Pons (tissue), 1 donor: ENCODE data around the gene ONECUT3.

Source experiments
- DNase-seq: peaks from one replicate; pipeline ENCODE4 v3.0.0-alpha.2; 2016; ENCODE audit warnings: low spot score

ONECUT3 gene

DNA sequence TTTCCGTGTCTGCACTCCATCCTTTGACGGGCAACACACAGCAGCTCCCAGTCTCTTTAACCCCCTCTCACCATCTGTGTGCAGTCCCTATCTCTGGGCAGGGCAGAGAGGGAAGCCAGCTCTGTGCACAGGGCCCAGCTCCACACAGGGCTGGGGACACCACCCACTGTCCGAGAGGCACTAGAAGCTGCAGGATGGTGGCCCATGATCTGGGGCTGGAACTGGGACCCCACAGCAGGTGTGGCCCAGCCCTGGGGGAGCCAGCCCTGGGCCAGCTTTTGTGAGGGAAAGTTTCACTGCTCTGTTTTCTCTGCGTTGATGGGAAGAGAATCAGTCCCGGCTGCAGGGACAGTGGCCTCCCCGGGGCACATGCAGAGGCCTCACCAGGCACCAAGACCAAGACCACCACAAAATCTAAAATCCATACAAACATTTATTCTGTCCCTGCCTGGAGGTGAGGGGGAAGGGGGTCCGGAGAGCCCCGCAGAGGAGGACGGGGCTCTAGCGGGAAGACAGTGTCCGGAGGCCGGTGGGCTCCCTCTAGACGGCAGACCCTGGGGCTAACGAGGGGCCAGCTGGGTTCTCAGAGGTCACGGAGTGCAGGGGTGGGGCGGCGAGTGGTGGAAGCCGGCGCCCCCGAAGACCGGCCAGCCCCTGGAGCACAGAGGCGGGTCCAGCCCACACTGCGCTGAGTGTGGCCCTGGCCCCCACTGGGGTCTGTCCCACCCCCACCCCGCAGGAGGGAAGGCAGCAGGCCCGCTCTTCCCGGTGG, 61.7 kb downstream of the ONECUT3 start:
- DNase-seq, result no peak

DNA sequence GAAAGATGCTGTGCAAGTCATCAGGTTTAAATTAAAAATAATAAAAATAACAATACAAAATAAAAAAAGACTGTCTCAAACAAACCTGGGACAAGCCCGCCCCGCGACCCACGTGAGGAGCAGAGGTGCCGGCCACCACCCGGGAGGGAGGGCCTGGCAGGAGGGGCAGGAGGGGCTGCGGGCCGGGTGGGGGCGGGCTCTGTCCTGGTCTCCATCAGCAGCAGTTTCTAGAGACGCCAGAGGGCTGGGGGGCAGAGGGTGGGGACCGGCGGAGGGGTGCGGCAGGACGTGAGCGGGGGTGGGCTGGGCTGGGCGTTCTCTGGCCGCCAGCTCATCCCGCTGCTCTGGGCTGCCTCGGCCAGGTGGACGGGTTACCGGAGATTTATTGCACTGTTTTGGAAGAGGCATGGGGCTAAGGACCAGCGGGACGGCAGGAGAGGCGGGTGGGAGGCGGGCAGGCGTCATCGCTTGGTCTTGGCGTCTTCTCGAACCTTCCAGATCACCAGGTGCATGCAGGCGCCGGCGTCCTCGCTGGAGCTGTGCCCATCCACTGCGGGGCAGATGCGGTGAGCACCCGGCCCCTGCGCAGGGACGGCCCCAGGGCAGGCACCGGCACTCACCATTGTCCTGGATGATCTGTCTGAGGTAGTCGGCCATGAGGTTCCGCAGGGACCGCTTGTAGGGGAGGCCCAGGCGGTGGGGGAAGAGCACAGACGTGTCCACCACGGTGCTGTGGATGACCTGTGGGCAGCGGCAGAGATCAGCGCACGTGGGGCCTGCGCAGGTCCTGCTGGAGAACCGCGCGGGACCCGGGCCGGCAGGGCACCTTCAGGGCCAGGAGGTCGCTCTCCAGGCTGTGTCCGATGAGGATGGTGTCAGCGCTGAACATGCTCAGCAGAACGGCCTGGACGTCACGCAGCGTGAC, 62.6 kb downstream of the ONECUT3 start:
- DNase-seq, result no peak

DNA sequence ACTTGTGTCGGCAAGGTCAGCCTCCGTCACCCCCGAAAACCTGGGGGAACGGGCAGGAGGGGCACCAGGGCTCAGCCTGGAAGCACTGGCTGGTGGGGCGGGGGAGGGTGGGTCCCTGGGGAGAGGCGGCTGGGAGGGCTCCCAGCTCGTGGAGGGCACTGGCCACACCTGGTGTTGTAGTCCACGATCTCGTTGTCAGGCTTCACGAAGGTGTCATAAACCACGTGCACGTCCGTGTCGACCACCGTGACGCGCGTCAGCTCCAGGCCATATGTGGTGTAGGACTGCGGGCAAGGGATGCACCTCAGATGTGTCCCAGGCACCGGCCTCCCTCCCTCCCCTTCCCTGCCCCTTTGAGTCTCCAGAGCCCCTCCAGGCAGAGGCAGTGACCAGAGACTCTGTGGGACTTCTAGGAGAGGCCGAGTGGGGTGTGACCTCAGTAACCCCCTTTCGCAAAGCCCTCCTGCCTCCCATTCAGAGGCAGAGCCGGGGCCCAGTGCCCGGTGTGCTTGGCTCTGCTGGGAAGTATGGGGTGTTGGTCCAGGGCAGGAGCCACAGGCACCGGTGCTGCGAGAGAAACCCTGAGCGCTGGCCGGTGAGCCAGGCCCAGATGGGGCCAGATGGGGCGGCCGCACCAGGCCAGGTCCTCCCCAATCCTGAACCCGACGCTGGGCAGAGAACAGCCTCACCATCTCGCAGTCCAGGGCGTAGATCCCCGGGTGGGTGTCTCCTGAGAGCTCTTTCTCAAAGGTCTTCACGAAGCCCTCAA, 63.4 kb downstream of the ONECUT3 start:
- no peak for DNase-seq

DNA sequence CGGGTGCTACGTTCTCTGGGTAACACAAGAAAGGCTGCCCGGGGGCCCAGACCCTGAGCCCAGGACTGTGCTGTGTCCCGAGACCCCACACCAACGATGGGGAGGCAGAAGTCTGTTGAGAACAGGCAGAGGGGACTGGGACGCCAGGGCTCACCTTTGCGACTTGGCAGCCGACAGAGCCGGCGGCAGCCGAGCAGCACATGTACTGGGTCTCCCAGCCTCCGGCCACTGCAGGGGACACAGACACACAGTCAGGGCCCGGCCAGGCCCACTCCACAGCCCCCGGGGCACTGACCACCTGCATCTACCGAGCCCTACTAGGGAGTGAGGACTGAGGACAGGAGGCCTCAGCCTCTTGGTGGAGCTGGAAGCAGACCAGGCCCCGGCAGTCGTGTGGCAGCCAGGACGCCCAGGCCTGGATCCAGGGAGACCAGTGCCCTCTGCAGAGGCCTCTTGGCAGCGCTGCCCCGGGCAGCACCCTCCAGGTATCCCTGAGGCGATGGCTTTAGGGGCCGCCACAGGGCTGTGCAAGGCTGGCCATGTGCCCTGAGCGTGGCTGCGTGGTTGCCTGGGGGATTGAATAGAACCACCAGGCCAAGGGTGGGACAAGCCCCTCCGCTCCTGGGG, 64.4 kb downstream of the ONECUT3 start:
- no peak for DNase-seq

DNA sequence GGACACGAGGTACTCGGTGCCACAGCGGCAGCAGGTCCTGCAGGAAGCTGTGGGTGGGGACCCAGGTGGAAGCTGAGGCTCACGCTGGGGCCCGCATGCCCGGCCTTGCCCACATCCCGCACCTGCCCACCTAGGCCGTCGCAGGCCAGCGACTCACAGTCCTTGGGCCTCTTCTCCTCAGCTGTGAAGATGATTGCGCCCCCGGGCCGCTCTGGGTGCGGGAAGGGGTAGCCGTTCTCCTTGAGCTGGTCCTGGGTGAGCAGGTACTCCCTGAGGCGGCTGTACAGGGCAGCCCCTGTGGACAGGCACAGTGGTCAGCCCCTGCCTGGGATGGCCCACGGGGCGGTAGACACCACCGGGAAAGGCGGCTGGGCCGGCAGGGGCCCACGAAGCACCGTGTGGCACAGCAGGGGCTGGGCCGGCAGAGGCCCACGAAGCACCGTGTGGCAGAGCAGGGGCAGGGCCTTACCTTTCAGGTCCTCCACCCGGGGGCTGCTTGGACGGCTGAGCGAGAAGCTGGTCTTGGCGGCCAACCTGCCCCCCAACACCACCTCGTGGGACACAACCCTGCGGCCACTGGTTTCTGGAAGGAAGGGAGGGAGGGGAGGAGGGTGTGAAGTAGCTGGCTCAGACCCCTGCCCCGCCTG, 65.4 kb downstream of the ONECUT3 start:
- no peak for DNase-seq

DNA sequence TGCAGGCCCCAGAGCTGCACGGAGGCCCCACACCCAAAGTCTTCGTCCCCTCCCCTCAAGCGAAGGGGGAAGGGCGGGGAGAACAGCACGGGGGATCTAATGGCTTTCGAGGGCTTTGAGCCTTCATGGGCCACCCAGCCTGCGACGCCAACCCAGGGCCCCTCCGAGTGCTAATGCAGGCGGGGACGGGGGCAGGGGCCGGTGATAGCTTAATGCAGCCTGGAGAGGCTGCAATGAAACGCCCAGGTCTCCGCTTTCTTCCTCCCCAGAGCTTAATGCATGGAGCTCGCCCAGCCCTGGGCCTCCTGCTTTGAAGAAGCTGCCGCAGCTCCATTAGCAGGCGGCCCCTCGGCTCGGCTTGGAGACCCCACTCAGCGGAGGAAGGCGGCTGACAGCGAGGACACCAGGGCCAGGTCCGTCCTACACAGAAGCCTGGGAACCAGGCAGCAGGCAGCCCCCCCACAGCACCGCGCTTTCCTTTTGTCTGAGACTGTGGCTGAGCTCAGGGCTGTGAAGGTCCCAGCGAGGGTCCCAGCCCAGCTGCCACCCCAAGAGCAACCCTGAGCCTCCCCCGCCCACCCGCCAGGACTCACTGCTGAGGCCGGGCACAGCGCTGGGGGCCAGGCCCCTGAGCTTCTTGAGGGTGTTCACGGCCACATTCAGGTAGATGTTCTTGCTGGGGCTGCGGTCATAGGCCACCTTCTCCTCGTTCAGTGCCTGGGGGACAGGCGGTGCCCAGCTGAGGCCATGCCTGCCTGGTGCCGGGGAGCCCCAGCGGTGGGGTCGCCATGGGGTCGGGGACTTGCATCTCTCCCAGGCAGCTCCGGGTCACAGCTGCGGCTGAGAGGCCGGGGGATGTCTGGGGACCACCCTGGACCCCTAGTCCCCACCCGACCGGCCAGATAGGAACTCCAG, 66.3 kb downstream of the ONECUT3 start:
- no peak for DNase-seq

DNA sequence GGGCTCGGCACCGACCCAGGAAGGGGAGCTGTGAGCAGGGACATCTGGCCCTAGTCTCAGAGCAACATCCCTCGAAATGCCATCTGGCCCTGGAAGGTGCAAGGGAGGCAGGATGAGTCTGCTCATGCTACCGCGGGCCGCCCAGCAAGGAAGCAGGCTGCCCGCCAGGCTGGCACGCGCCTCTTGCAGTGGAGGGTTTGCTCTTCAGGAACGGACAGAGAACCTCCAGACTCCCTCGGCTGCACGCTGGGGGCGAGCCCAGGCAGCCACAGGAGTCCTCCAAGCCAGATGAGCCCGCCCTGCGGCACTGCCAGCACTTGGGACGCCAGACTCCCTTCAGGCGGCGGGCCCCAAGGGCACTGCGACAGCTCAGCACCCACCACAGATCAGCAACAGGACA, 68.9 kb downstream of the ONECUT3 start:
- no peak for DNase-seq

DNA sequence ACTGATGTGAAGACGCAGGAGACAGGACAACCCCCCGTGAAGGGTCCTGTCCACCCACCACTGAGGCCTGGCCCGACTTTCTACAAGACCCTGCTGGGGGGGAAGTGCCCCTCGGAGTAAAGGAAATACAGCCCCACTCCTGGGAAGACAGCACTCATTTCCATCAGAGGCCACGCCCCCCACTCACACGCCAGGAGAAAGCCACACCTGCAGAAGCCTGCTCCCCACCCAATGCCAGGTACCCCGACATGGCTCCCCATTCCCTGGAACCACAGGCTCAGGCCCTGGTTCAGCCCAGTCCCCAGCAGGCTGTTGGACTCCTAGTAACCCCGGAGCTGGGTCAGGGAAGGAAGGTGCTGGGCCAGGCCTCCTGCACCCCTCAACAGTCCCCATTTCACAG, 69.7 kb downstream of the ONECUT3 start:
- no peak for DNase-seq

DNA sequence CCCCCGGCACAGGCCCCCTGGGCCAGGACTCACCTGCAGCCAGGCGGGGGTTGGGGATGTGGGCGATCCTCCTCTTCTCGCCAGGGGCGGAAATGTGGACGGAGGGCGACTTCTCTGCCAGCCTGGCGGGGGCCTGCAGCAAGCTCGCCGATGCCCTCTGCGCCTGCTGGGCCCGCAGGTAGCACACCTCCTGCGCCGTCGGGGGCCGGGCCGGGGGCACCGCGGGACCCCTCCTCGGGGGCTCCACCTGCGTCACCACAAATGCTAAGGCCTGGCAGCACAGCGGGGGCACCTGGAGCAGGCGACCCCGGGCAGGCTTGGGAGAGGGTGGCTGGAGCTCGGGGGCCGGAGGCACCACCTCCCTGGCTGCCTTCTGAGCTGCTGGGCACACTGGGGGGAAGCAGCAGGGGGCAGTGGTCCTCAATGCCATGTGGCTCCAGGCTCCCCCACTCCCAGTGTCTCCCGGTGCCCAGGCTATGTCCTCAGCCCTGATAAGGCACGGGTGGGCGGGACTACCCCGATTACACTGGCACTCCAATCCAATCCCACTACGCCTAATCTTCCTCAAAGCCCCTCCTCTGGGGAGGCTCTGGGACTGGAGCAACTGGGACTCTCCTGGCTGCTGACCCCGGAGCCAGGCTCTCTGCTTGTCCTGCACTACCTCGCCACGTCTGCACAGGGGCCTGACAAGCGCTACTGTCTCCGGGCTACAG, 70.4 kb downstream of the ONECUT3 start:
- no peak for DNase-seq

DNA sequence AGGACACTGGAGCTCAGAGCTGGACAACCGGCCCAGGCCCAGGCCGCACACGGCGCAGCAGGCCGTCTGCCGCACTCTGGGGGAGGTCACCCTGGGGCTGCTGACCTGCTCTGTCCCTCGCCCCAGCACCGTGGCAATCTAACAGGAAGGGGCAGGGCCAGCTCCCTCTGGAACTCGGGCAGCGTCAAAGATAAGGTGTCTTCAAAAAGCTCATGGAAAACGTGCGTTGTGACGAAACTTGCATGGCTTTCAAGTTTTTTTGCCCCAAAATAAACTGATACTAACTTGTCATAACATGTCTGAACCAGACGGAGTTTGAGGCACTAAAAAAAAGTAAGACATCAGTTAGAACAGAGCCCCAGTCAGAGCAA, 70.9 kb downstream of the ONECUT3 start:
- no peak for DNase-seq

DNA sequence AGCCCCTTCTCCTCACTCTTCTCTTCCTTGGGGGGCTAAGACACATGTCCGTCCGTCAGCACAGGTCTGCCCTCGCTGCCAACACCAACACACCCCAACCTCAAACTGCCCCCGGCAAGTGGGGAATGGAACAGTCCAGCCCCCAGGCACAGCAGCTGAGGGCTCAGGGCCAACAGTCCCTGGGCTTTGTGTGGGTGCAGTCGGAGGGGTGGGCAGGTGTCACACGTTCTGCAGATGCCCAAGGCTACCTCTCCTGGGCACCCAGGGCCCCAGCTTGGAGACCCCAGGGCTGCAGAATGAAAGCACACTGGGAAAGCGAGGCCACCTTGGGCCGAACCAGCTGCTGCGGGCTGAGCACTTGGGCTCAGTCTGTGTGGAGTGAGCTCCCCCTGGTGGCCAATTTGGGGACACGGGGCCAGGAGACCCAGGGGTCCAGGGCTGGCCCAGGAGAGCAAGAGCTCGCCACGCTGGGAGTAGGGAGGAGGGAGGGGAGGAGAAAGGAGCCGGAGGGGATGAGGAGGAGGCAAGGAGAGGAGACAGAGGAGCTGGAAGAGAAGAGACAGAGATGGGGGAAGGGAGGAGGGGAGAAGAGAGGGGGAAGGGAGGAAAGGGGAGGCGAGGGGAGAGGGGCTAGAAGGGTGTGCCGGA, 72.7 kb downstream of the ONECUT3 start:
- peak; percentile 45 for DNase-seq

DNA sequence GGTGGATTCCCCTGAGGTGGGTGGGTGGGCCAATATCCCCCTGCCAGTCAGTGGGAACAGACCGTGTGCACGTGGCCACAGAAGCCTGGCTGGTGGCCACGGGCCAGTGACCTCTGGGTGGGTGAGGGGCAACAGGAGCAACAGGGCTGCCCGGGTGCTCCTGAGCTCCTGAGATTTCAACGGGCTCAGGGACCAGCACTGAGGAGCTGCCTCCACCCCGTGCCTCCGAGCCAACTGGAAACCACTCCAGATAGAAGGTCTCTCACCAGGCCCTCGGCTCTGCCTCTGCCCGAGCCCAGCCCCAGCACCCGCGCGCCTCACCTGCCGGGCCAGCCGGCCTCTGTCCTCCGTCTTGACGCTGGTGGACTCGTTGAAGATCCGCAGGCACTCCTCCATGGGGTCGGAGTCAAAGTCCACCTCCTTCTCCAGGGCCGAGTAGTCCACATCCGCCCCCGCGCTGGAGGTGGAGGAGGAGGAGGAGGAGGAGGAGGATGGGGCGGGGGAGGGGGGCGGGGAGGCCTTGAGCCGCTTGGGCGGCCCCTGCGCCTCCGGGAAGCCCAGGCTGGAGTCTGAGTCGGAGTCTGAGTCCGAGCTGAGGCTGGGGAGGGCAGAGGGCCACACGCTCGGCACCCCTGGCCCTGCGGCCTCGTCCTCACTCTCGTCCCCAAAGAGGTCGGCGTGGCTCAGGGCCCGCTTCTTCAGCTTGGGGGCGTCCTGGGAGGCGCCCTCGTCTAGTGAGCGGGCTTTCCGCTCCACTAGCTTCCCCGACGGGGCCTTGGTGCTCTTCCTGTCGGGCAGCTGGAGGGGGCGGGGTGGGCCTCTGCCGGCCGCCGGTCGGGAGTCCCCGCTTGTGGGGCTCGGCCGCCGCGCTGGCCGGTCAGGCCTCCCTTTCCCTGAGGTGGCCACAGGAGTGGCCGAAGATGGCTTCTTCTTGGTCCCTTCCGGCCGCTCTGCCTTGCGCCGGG, 73.5 kb downstream of the ONECUT3 start:
- no peak for DNase-seq

DNA sequence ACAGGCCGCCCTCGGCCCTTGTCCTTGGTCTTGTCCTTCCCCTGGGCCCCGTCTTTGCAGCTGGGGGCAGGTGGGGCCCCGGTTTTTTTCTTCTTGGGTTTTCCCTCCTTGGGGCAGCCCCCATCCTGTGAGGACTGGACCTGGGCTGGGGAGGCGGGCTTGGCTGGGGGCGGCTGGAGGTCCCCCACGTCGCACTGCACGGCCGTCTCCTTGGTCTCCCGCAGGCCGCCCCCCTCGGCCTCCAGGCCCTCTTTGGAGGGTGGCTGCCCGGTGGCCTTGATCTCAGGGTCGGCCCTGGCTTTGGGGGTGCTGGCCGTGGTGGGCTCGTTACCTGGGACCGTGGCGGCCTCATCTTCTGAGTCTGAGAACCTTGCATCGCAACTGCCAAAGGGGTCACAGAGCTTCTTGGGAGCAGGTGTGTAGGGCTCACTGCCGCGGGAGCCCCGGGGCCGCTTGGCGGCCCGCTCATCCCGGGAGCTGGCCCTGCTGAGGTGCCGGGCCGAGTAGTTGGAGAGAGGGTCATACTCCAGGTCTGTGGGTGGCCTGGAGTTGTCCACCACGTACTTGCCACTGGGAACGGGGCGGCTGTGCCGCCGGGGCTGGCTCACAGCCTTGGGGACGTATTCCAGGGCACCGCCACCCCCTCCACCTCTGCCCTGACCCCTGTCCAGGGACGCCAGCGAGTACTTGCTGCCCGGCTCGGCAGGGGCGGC, 74.4 kb downstream of the ONECUT3 start:
- DNase-seq, result no peak

DNA sequence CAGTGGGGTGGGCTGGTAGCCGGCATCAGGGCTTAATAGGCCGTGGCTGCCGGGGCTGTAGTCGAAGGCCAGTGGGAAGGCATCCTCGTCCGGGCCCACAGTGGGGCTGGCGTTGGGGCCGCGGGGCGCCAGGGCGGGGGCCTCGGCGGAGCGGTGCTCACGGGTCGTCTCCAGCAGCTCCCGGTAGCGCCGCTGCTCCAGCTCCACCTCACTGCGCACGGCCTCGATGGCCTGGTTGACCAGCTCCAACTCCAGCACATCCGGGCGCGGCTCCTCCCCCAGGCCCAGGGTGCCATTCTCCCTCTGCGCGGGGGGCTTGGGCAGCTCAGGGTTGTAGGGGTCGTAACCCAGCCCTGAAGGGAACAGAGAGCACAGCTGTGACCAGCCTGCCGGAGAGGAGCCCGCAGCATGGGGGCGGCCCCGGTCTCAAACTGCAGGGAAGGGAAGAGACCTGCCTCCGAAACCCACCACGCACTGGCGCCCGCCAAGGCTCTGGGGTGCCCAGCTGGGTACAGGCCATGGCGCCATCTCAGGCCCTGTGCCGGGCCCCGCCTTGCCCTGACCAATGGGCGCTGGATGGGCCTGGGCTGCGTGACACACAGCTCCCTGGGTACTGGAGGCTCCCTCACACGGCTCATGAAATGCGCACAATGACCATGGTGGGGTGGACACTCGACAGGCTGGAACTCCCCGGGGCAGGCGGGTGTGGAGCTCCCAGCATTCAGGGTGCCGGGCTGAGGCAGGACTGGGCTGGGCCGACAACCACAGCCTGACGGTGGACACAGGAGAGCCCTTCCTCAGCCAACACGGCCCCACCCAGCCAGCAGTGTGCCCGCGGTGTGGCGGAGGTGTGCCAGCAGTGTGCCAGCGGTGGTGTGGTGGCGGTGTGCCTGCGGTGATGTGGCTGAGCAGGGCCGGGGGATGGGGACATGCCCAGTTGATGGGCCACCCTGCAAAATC, 75.3 kb downstream of the ONECUT3 start:
- no peak for DNase-seq

DNA sequence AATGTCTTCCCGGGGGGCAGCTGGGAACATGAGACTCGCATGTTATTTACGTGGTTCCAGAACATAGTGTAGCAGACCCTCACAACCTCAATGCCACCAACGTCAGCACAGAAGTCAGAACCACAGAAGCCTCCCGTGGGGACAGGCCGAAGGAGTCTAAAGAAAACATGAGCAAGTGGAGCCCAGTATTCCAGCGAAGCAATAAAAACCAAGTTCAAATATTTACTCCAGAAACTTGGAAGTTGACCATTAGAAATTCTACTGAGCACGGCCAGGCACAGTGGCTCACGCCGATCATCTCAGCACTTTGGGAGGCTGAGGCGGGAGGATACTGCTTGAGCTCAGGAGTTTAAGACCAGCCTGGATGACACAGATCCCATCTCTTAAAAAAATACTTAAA, 76.7 kb downstream of the ONECUT3 start:
- no peak for DNase-seq

DNA sequence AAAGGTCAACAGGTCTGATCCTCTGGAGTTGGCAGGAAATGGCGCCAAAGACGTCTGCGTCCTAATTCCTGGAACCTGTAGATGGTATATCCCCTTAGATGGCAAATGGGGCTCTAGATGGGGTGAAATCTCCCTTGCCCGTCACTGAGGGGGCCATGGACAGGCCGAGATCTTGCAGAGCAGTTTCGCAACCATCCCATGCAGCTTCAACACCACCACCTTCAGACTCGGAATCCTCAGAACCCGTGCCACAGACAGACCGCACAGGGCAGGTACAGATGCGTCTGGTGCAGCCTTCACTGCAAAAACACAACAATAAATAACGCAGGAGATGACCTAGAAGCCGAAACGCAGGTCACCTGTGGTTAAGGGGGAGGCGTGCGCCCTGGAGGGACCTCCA, 77.3 kb downstream of the ONECUT3 start:
- no peak for DNase-seq
